HS-27A (cell line): ENCODE measurements around the gene GREB1.

ENCODE experiments used
- DNase-seq: peaks from one replicate; pipeline ENCODE4 v3.0.0-alpha.2; 2012; ENCODE audit warnings: low read depth, missing footprints

The GREB1 gene, protein sequence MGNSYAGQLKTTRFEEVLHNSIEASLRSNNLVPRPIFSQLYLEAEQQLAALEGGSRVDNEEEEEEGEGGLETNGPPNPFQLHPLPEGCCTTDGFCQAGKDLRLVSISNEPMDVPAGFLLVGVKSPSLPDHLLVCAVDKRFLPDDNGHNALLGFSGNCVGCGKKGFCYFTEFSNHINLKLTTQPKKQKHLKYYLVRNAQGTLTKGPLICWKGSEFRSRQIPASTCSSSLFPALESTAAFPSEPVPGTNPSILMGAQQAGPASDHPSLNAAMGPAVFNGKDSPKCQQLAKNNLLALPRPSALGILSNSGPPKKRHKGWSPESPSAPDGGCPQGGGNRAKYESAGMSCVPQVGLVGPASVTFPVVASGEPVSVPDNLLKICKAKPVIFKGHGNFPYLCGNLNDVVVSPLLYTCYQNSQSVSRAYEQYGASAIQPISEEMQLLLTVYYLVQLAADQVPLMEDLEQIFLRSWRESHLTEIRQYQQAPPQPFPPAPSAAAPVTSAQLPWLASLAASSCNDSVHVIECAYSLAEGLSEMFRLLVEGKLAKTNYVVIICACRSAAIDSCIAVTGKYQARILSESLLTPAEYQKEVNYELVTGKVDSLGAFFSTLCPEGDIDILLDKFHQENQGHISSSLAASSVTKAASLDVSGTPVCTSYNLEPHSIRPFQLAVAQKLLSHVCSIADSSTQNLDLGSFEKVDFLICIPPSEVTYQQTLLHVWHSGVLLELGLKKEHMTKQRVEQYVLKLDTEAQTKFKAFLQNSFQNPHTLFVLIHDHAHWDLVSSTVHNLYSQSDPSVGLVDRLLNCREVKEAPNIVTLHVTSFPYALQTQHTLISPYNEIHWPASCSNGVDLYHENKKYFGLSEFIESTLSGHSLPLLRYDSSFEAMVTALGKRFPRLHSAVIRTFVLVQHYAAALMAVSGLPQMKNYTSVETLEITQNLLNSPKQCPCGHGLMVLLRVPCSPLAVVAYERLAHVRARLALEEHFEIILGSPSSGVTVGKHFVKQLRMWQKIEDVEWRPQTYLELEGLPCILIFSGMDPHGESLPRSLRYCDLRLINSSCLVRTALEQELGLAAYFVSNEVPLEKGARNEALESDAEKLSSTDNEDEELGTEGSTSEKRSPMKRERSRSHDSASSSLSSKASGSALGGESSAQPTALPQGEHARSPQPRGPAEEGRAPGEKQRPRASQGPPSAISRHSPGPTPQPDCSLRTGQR (N-terminal part only)

DNA sequence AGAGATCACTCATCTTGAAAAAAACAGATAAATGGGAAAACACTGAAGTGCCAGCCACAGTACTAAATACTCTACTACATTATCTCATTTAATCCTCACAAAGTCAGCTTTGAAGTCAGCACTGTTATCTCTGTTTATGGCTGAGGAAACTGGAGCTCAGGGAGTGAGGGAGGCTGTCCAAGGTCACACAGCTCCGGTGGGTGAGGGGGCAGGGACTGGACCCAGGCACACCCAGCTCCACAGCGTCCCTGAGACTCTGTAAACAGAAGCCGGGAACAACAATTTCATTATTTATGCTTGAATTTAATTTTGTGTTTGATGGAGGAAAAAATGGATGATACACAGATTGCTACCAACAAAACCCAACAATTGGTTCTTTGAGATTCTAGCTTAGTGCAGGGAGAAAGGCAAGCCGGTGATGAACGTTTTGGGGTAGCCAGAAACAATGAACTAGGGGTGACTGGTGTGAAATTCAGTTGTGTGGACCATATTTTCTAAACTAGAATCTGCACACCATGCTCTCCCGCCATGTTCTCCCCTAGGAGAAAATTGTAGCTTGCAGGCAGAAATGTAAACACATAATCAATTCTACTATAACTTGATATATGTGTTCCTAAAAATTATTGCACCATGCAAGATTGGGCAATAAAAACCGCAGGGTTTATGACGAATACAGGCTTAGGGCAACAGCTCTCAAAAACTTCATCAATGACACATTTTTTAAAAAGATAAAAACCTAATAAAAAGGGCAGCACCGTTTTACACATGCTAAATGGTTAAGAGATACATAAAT, at the start of gene GREB1:
GREB1 (plus strand) TSS at position 768 of the 793 bp plus-strand sequence. CDS start 22,570 bp downstream, outside the sequence.
- DNase-seq = no peak

DNA sequence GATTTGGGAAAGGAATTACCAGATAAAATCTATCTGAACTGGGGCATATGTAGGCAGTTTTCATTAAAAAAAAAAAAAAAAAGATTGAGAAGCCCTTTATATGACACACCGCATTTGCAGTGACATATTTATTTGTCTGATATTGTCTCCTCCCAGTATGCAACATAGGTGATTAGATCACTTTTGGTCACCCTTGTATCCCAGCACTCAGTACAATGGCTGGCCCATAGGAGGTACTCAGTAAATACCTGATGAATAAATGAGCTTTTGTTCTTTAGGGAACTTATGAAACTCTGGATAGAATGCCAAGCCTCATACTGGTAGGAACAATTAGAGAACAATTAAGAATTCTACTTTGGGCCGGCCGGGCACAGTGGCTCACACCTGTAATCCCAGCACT, 45.0 kb upstream of the GREB1 start:
- DNase-seq = no peak

DNA sequence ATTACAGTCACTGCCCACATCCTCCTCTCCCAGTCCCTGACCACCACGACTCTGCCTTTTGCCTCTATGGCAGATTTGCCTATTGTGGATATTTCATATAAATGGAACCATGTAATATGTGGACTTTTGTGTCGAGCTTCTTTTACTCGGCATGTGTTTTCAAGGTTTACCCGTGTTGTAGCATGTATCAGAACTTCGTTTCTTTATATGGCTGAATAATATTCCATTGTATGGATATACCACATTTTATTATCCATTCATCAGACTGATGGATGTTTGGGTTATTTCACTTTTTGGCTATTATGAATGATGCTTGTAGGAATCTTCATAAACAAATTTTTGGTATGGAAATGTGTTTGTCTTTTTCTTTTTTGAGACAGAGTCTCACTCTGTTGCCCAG, 43.7 kb upstream of the GREB1 start:
- no peak for DNase-seq

DNA sequence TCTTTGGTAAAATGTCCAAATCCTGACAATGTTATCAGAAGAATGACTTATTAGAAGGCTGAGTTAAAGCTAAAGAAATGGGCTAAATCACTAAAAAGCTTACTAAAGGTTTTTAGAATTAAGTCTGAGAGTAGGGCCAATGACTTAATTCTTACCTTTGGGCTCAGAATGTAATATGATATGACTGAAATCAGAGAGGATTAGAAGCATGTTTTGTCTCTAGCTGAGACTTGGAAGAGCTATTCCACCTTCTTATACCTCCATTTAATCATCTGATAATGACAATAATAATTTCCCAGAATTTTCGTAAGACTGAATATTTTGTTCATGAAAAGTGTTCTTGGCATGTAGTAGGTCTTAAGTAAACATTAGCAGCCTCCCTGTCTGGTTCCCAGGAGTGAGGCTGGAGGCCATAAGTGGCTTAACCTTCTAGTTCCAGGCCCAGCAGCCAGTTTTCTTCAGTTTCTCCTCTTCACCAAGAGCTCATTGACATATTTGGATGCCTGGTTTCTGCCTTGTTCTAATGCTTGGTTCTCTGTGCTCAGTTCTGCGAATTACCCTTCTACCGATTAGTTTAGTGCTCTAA, 42.4 kb upstream of the GREB1 start:
- no peak for DNase-seq

DNA sequence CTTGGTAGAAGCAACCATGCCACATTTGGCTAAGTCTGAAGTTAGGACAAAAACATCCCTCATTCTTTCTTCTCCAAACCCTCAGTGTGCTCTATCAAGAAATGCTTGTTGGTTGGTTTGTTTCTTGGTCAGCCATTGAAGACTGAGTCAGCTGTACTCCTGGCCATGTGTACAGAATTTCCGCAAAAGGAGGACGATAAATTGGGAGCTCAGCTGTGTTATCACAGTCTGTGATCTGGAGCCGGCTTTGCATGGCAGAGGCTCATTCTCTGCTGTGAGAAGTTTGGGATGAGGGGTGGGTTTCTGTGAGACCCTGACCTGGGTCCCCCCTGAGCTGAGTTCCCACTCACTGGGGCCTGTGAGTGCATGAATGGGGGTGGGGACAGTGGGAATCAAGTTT, 41.6 kb upstream of the GREB1 start:
- no peak for DNase-seq

DNA sequence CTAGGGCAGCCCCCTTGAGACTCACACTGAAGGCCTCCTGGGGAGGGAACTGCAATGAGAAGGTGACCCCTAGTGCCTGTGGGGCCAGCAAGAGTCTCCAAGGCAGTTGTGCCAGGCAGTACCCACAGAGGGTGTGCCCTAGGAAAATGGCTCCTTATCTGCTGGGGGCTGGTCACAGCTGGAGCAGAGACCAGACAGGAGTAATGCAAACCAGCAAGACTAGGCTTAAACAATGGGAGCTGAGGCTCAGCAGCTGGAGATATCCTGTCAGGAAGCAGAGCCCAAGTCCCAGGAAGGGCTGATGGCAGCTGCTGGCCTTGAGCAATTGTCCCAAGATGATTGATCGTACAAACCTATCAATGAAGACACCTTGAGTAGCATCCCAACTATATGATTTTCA, 41.1 kb upstream of the GREB1 start:
- DNase-seq = no peak

DNA sequence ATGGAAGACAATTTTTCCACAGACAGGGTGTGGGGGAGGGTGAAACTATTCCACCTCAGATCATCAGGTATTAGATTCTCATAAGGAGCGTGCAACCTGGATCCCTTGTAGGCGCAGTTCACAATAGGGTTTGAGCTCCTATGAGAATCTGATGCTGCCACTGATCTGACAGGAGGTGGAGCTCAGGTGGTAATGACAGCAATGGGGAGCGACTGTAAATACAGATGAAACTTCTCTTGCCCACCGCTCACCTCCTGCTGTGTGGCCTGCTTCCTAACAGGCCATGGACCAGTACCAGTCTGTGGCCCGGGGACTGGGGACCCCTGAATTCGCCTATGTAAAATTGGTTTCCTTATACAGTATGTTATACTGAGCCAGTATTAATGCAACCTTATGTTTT, 40.6 kb upstream of the GREB1 start:
- no peak for DNase-seq

DNA sequence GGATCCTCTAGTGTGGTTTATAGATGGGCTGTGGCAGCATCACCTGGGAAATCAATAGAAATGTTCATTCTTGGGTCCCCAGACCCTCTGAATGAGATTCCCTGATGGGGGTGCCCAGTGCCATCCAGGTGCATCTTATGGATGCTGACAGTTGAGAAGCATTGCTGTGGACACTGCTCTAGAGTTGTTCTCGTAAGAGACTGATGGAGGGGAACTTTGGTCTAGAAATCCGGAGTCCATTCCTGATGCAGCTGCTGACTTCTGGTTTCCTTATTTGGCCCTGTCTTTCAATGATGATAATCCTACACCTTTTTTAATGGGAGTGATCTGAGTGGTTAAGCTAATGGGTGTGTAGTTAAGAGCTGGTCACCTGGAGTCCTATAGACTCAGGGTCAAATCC, 39.5 kb upstream of the GREB1 start:
- DNase-seq = no peak

DNA sequence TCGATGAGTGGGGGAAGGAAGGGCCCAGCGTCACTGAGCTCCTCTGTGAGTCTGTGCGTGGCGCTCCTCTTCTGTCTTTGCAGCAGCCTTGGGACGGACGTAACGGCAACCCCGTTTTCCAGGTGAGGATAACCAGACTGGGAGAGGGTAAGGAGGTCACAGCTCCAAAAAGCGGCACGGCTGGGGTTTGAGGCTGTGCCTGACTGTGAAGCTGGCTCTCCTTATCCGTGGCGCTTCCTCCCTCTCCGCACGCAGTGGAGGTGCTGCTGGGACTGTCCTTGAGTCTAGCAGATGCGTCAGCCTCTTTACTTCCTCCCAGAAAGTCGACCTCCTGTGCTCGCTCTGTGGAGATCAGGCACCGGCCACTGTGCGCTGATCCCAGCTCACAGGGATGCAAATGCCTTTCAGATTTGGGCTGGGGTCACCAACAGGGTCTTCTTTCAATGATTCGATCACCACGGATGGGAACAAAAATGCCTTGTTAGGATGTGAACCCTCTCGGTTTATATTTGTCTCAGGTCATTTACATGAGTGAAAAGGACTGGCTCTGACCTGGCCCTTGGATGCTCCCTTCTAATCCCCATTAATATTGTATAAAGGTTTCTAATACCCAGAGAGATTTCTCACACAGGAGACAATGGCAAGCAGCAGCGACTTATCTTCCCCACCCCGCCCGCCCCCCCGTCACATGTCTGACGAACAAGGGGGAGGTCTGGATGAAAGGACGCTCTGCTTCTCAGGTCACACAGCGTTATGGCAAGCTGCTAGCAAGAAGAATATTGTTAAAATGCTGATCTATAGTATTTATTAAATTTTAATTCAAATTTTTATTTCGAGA, 37.8 kb upstream of the GREB1 start:
- no peak for DNase-seq

DNA sequence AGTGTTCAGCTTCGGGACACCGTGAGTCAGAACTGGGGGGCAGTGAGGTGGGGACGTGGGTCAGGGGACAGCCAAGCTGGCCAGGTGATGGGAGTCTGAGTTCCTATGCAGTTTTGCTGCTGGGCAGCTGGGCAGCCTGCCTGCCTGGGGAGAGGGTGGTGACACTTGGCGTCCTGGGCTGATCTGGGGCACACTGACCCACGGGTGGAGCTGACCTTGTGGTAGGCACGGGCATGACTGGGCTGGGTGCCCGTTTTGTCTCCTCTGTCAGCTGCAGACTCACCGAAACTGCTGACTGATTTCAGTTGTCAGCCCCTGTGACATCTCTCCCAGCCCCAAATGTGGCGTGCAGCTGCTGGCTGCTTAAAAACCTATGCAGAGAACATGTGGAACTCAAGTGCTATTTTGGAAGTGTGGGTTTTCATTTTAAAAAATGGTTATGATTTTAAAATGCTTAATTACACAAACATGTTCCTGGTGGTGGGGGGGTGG, 35.3 kb upstream of the GREB1 start:
- DNase-seq = no peak

DNA sequence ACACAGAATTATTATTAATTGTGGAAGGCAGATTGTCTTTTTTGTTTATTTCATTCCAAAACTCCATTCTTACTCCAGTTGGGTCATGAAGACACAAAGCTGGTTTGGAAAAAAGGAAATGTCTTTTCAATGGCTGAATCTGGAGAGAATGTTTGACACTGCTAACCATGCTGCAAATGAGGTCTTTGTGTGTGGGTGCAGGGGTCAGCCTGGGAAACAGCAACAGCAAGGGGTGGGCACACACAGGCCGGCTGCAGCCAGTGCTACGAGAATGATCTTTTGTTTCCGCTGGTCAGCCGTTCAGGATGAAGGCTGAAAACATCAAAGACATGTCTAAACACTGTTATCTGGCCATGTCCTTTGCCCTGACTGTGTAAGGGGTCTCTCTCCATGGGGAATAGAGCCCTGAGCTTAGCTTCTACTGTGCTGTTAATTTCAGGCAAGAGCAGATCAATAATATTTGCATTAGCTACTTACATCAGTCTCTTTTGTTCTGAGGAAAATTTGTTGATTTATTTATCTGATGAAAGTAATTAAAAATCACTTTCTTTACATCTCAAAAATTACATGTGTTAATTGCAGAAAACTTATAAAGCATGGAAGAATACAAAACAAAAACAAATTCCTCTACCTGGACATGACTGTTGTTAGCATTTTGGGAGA, 34.6 kb upstream of the GREB1 start:
- no peak for DNase-seq

DNA sequence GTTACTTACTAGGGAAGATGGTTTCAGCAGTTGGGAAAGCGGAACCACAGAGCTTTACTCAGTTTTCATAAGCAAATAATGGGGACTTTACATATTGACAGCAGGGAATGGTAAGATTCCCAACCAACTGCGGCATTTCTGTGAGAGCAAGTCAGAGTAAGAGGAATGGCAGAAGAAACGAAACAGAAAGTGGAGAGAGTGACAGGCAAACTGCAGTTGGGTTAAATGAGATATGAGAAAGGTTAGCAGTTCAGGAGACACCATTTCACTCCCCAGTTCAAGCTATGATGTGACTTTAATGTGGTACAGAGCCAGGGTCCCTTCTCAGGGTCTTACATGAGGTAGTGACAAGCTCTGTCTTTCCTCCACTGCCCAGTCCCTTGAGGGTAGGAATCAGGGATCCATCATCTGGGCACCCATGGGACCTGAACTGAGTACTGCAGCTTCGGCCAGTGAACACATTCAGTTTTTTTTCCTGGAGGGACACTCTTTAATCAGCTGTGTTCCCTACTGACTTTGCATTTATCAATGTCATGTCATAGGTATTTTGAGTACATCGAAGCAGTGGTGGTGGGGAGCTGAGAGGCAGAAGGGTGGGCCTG, 33.0 kb upstream of the GREB1 start:
- DNase-seq = no peak

DNA sequence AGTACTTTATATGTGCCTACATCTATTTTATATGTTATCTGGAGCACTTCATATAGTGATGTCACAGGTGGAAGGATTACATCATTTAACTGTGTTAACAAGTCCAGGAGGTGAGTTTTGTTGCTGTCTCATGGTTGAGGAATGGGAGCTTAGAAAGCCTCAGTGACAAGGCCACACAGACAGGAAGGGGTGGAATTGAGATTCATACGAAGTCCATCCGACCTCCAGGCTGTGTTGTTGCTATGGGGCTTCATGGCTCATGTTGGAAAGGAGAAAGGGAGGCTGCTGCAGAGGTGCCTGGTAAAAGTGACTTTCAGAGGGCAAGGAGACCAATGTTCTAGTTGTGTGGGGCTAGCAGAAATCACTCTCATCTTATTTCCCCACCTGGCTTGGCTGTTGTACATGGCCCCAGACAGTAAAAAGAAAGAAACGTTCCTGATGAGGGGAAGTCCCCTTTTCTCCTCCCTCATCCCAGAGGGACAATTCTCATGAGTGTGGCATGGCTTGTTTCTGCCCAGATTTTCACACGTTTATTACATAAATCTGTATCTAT, 31.0 kb upstream of the GREB1 start:
- no peak for DNase-seq

DNA sequence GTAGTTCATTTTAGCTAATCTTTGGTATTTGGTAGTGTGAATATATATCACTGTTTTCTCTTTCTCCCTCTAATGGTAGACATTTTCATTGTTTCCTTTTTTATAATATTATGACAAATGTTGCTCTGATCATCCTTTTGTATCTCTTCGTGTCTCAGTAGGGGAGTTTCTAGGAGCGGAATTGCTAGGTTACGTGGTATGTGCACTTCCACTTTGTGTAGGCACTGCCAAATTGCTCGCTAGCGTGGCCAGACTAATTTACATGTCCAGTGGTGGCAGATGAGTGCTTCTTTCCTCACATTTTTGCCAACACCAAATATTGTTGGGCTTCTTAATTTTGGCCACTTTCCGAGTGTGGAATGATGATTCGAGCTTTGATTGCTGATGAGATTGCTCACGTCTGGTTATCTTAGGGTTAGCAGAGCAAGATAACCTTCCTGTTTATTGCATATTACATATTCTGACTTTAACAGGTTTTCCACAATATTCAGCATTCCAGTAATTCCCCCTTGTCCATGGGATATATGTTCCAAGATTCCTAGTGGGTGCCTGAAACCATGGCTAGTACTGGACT, 30.4 kb upstream of the GREB1 start:
- DNase-seq = no peak

DNA sequence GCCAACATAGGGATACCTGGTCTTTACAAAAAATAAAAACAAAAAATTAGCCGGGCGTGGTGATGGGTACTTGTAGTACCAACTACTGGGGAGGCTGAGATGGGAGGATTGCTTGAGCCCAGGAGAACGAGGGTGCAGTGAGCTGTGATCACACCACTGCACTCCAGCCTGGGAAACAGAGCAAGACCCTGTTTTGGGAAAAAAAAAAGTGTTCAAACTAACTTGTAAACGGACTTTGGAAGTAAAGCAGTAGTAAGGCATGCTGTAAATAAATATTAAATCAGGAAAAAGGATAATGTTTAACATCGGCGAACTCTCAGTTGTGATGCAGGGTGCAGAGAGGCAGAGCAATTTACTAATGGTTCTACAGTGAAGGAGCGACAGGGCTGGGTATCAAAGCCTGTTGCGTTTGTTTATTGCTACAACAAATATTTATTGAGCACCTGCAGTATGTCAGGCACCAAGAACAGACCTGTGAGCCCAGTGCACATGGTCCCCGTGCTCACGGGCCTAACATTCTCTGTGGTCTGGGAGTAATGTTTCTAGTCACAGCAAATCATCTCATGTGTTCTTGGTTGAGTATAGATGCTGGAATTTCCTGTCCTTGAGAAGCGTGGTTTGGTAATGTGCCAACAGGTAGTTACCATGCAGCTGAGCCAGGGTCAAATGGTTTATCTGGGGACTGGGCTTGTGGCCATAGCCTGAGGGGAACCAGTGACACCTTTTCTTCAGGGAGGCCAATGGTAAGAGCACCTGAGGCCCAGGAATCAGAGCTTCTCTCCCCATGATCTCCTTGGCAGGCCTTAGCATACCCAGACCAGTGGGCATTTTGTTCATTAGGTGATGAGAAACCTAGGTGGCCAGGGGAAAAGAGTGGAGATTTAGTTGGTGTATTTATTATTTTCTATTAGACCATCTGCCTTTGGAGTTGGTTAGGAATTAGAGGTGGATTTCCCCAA, 27.9 kb upstream of the GREB1 start:
- DNase-seq = no peak

DNA sequence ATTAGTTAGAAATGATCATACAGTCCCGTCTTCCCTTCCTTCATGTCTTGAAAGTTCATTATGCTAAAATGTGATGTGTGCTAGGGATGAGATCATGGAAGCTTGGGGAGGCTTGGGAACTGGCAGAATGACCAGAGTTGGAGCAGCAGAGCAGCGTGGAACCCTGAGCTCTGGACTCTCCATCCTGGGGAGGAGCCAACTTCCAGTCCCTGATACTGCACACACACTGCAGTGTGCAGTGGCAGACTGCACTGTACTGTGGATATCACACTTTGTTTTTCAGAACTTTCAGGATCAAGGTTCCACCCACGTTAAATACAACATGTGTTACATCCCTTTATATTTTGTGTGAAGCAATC, 27.3 kb upstream of the GREB1 start:
- no peak for DNase-seq

DNA sequence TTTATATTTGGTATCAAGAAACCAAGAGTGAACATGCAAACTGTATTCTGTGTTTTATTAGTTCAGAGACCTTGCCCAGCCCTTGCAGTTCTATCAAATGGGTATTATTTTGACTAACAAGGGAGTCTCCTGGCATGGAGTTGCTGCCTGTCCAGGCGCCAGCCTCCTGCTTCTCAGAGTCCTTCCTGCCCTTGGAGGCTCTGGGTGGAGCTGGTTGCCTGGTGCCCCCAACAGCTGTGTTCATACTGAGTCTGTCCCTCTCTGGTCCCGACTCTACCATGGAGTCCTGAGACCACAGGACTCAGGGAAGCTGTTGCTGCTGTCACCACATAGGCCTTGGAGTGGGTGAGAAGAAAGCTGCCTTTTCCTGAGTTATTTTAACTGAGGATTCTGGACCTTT, 26.3 kb upstream of the GREB1 start:
- no peak for DNase-seq
